ENCODE results near the gene YARS2. TPM values are rescaled to one million over a fixed set of nuclear protein-coding genes. Genes with fewer than 3 reads are reported as not detected.

The YARS2 gene
- total RNA-seq, 1 experiment from 2014 or later: 28.0 TPM

DNA sequence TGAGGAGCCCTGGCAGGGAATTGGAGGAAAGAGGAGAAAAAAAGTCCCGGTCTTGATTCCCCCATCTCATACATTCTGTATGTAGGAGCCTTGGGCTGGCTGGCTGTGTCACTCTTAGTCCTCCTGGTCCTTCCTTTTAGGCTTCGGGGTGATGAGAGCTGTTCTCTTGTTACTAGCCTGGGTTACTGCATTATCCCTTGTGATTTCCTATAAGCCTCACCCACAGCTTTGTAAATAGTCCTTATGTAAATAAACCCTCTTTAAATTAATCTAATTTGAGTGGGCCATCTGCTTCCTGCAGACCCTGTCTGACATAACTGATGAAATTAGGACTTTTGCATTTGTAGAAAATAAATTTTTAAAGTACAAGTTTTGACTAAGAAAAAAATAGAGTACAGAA, 57.4 kb downstream of the YARS2 start:
- in situ Hi-C loops (cut with HindIII; ENCODE audit: low pct_unique_long_range_greater_than_20kb, low sequenced_read_pairs) (no loop called here), intact Hi-C loops (cut with micrococcal nuclease; ENCODE audit: unreplicated experiment) (no loop called here)
- Histone ChIP-seq H3K27me3 (ENCODE audit: control insufficient read depth, insufficient read depth, low read length) (no peaks in the 10 kb centered on the region), H3K9me3 (ENCODE audit: control insufficient read depth, insufficient read depth, low read depth, low read length) (no peaks in the 10 kb centered on the region), H3K36me3 (ENCODE audit: control insufficient read depth, insufficient read depth, low read length) (peaks cover 5% of the 10 kb centered on the region; the same call in 1 of the 2 replicates), H3K4me3 (ENCODE audit: low read depth in 2 of 2, low read length in 2 of 2) (no peak overlapping the region), H3K27ac (ENCODE audit: low read length) (no peak overlapping the region), H3K4me1 (ENCODE audit: control insufficient read depth, insufficient read depth, low read length) (no peaks in the 10 kb centered on the region)
- ATAC-seq (no peak), DNase-seq (ENCODE audit: low read depth, low spot score) (no peak)
- TF ChIP-seq POLR2AphosphoS5 (IDR thresholded peaks at IDR 0.05; ENCODE audit: low read depth, low read length): no peak
- TF ChIP-seq TCF7L2 (IDR thresholded peaks at IDR 0.05; ENCODE audit: low read depth, low read length): no peak
- no peak for TF ChIP-seq SIN3A (IDR thresholded peaks at IDR 0.05; ENCODE audit: borderline replicate concordance, insufficient read depth, low read depth, low read length)
- TF ChIP-seq, protein P1, sequence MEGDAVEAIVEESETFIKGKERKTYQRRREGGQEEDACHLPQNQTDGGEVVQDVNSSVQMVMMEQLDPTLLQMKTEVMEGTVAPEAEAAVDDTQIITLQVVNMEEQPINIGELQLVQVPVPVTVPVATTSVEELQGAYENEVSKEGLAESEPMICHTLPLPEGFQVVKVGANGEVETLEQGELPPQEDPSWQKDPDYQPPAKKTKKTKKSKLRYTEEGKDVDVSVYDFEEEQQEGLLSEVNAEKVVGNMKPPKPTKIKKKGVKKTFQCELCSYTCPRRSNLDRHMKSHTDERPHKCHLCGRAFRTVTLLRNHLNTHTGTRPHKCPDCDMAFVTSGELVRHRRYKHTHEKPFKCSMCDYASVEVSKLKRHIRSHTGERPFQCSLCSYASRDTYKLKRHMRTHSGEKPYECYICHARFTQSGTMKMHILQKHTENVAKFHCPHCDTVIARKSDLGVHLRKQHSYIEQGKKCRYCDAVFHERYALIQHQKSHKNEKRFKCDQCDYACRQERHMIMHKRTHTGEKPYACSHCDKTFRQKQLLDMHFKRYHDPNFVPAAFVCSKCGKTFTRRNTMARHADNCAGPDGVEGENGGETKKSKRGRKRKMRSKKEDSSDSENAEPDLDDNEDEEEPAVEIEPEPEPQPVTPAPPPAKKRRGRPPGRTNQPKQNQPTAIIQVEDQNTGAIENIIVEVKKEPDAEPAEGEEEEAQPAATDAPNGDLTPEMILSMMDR (IDR thresholded peaks at IDR 0.05): no peak
- TF ChIP-seq, protein P2, sequence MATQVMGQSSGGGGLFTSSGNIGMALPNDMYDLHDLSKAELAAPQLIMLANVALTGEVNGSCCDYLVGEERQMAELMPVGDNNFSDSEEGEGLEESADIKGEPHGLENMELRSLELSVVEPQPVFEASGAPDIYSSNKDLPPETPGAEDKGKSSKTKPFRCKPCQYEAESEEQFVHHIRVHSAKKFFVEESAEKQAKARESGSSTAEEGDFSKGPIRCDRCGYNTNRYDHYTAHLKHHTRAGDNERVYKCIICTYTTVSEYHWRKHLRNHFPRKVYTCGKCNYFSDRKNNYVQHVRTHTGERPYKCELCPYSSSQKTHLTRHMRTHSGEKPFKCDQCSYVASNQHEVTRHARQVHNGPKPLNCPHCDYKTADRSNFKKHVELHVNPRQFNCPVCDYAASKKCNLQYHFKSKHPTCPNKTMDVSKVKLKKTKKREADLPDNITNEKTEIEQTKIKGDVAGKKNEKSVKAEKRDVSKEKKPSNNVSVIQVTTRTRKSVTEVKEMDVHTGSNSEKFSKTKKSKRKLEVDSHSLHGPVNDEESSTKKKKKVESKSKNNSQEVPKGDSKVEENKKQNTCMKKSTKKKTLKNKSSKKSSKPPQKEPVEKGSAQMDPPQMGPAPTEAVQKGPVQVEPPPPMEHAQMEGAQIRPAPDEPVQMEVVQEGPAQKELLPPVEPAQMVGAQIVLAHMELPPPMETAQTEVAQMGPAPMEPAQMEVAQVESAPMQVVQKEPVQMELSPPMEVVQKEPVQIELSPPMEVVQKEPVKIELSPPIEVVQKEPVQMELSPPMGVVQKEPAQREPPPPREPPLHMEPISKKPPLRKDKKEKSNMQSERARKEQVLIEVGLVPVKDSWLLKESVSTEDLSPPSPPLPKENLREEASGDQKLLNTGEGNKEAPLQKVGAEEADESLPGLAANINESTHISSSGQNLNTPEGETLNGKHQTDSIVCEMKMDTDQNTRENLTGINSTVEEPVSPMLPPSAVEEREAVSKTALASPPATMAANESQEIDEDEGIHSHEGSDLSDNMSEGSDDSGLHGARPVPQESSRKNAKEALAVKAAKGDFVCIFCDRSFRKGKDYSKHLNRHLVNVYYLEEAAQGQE (IDR thresholded peaks at IDR 0.05; ENCODE audit: insufficient read depth in 1 of 2, low read depth in 2 of 2, low read length in 1 of 2): no peak
- ChIA-PET CTCF (no interaction called here), POLR2A (interaction anchor here (0.6 kb wide), 1 partner anchor 24 kb away, joined by 3 read pairs; no protein-coding TSS in a partner anchor)
- BruUV-seq (replicated peaks): no TSS peak

GRCh38 chr12:32697445-32697844, 58.3 kb downstream of the YARS2 start:
- Histone ChIP-seq H3K9me3 (ENCODE audit: control insufficient read depth, insufficient read depth, low read depth, low read length) (no peaks in the 10 kb centered on the region), H3K4me1 (ENCODE audit: control insufficient read depth, insufficient read depth, low read length) (no peaks in the 10 kb centered on the region), H3K36me3 (ENCODE audit: control insufficient read depth, insufficient read depth, low read length) (peaks cover 2% of the 10 kb centered on the region; the same call in 1 of the 2 replicates), H3K4me3 (ENCODE audit: low read depth in 2 of 2, low read length in 2 of 2) (no peak overlapping the region), H3K27me3 (ENCODE audit: control insufficient read depth, insufficient read depth, low read length) (no peaks in the 10 kb centered on the region), H3K27ac (ENCODE audit: low read length) (no peak overlapping the region)
- ChIA-PET CTCF (no interaction called here), POLR2A (no interaction called here)
- ATAC-seq (no peak), DNase-seq (ENCODE audit: low read depth, low spot score) (no peak)
- in situ Hi-C loops (cut with HindIII; ENCODE audit: low pct_unique_long_range_greater_than_20kb, low sequenced_read_pairs): no loop called here
- intact Hi-C loops (cut with micrococcal nuclease; ENCODE audit: unreplicated experiment): no loop called here
- no peak for TF ChIP-seq POLR2AphosphoS5 (IDR thresholded peaks at IDR 0.05; ENCODE audit: low read depth, low read length)
- no peak for TF ChIP-seq SIN3A (IDR thresholded peaks at IDR 0.05; ENCODE audit: borderline replicate concordance, insufficient read depth, low read depth, low read length)
- TF ChIP-seq, protein P2 (IDR thresholded peaks at IDR 0.05; ENCODE audit: insufficient read depth in 1 of 2, low read depth in 2 of 2, low read length in 1 of 2): no peak
- TF ChIP-seq TCF7L2 (IDR thresholded peaks at IDR 0.05; ENCODE audit: low read depth, low read length): no peak
- TF ChIP-seq, protein P1 (IDR thresholded peaks at IDR 0.05): no peak
- no TSS peak for BruUV-seq (replicated peaks)
